Peyer's patch (tissue), 4 donors: ENCODE data around the gene HSPA4. TPM values are rescaled to one million over a fixed set of nuclear protein-coding genes. Genes with fewer than 3 reads are reported as not detected.
"Not testable (repeated sequence)": the region's sequence is repeated elsewhere in the genome, so short reads cannot be mapped to it uniquely, and the experiment has no call there.

Experiments
- DNase-seq, 3 donors: peaks; one replicate each; pipeline ENCODE4 v3.0.0-alpha.2; 2017 to 2019
- H3K27ac ChIP-seq, 4 donors: fragments of 200-600 bp; sonication (generic); one replicate each; pipeline ENCODE4 v1.5.1; 2016 to 2019
- H3K27me3 ChIP-seq, 2 donors: fragments of 200-600 bp; sonication (generic); one replicate each; pipeline ENCODE4 v1.5.1; 2019
- H3K36me3 ChIP-seq, 3 donors: fragments of 200-600 bp; sonication (generic); one replicate each; pipeline ENCODE4 v1.5.1; 2016 to 2019
- H3K4me1 ChIP-seq, 4 donors: fragments of 200-600 bp; sonication (generic); one replicate each; pipeline ENCODE4 v1.5.1; 2016 to 2019
- H3K4me3 ChIP-seq, 4 donors: fragments of 200-600 bp; sonication (generic); 1 replicate in 3 of 4; 2 replicates in 1 of 4; pipeline ENCODE4 v1.5.1; 2016 to 2019; ENCODE audit warnings: mild to moderate bottlenecking in 1 of 4
- H3K9me3 ChIP-seq, 4 donors: fragments of 200-600 bp; sonication (generic); one replicate each; pipeline ENCODE4 v1.5.1; 2016 to 2019; ENCODE audit warnings: mild to moderate bottlenecking in 1 of 4
- POLR2A ChIP-seq, 2 donors: fragments of 450-650 bp; IDR thresholded peaks; one replicate each; pipeline ENCODE4 v1.5.1; 2017; ENCODE audit warnings: antibody characterized with exemption in 2 of 2, mild to moderate bottlenecking in 2 of 2, moderate library complexity in 2 of 2
- total RNA-seq, 4 donors: library from RNA; depleted of rRNA; stranded (reverse); fragments of >200 nt; gene quantifications; one replicate each; pipeline ENCODE4 v1.1.0, GENCODE V29; 2016
- TF ChIP-seq, protein P1 (sequence below), 6 experiments: fragments of 450-650 bp in 4 of 6; fragments of 200-600 bp in 2 of 6; sonication (generic) in 1 of 6; IDR thresholded peaks; one replicate each; pipeline ENCODE4 v1.5.1; 2017 to 2019; ENCODE audit warnings: antibody characterized with exemption in 6 of 6, mild to moderate bottlenecking in 3 of 6, moderate library complexity in 1 of 6

The HSPA4 gene
- total RNA-seq, 4 donors from 2014 or later: 18.0 to 78.4 (median 41.4) TPM

DNA sequence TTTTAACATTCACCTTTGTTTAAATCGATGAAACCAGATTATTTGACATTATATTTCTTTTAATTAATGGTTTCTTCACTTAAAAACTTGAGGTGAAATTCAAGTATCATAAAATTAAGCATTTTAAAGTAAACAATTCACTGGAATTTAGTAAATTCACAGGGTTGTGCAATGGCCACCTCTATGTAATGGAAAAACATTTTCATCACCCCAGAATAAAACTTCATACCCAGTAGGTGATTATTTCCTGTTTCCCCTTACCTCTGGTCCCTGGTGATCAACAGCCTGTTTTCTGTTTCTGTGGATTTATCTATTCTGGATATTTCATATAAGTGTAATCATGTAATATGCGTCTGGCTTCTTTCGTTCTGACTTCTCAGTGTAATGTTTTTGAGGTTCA is 27.2 kb downstream of the HSPA4 start:
- no peak for DNase-seq
- no peak overlapping the region for H3K4me3 ChIP-seq
- H3K27ac ChIP-seq: no peak overlapping the region
- no peaks in the 10 kb centered on the region for H3K4me1 ChIP-seq
- TF ChIP-seq POLR2A (IDR thresholded peaks at IDR 0.05): no peak
- TF ChIP-seq, protein P1, sequence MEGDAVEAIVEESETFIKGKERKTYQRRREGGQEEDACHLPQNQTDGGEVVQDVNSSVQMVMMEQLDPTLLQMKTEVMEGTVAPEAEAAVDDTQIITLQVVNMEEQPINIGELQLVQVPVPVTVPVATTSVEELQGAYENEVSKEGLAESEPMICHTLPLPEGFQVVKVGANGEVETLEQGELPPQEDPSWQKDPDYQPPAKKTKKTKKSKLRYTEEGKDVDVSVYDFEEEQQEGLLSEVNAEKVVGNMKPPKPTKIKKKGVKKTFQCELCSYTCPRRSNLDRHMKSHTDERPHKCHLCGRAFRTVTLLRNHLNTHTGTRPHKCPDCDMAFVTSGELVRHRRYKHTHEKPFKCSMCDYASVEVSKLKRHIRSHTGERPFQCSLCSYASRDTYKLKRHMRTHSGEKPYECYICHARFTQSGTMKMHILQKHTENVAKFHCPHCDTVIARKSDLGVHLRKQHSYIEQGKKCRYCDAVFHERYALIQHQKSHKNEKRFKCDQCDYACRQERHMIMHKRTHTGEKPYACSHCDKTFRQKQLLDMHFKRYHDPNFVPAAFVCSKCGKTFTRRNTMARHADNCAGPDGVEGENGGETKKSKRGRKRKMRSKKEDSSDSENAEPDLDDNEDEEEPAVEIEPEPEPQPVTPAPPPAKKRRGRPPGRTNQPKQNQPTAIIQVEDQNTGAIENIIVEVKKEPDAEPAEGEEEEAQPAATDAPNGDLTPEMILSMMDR (IDR thresholded peaks at IDR 0.05): no peak
- no peaks in the 10 kb centered on the region for H3K9me3 ChIP-seq
- peaks cover 0 to 46% (median 0%) of the 10 kb centered on the region in 3 donors for H3K36me3 ChIP-seq
- no peaks in the 10 kb centered on the region for H3K27me3 ChIP-seq

DNA sequence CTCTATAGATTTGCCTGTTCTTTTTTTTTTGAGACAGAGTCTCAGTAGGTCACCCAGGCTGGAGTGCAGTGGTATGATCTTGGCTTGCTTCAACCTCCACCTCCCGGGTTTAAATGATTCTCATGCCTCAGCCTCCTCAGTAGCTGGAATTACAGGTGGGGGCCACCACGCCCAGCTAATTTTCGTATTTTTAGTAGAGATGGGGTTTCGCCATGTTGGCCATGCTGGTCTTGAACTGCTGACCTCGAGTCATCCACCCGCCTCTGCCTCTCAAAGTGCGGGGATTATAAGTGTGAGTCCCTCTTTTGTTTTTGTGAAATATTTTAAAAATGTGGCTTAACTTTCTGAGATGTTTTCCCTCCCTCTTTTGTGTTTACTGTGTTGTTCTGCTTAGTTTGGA is 29.2 kb downstream of the HSPA4 start:
- no peak for DNase-seq
- Histone ChIP-seq H3K4me1 (no peaks in the 10 kb centered on the region), H3K27me3 (no peaks in the 10 kb centered on the region), H3K36me3 (peaks cover 0 to 34% (median 0%) of the 10 kb centered on the region in 3 donors), H3K27ac (no peak overlapping the region), H3K9me3 (no peaks in the 10 kb centered on the region), H3K4me3 (no peak overlapping the region)
- TF ChIP-seq, protein P1 (IDR thresholded peaks at IDR 0.05): no peak
- TF ChIP-seq POLR2A (IDR thresholded peaks at IDR 0.05): no peak

DNA sequence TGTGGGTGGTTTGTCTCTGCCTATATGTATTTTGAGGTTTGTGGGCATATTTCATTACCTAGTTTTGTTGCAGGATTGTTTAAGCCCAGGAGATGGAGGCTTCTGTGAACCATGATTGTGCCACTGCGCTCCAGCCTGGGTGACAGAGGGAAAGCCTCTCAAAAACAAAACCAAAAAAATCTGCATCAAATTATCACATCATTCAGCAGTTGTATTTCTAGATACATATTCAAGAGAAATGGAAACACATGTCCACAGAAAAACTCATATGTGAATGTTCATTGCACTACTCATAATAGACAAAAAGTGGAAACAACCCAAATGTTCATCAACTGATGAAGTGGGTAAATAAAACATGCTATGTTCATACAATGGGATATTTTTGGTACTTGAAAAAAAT is 29.9 kb downstream of the HSPA4 start:
- no peak overlapping the region for H3K4me3 ChIP-seq
- H3K36me3 ChIP-seq: peaks cover 0 to 34% (median 0%) of the 10 kb centered on the region in 3 donors
- no peaks in the 10 kb centered on the region for H3K9me3 ChIP-seq
- H3K4me1 ChIP-seq: no peaks in the 10 kb centered on the region
- DNase-seq: no peak
- no peaks in the 10 kb centered on the region for H3K27me3 ChIP-seq
- TF ChIP-seq, protein P1 (IDR thresholded peaks at IDR 0.05): no peak
- TF ChIP-seq POLR2A (IDR thresholded peaks at IDR 0.05): no peak
- H3K27ac ChIP-seq: no peak overlapping the region

DNA sequence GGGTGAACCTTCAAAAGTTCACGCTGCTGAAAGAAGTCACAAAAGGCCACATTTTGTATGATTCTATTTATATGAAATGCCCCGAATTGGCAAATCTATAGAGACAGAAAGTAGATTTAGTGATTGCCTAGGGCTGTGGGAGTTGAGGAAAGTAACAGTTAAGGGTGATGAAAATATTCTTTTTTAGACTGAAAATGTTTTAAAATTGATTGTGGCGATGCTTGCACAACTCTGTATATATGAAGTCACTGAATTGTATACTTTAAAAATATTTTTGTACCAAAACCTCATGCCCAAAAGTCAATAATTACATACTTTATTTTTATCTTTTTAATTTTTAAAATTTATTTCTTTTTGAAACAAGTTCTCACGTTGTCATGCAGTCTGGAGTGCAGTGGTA is 30.3 kb downstream of the HSPA4 start:
- H3K27ac ChIP-seq: no peak overlapping the region
- H3K4me1 ChIP-seq: no peaks in the 10 kb centered on the region
- no peak for DNase-seq
- H3K27me3 ChIP-seq: no peaks in the 10 kb centered on the region
- no peaks in the 10 kb centered on the region for H3K9me3 ChIP-seq
- TF ChIP-seq POLR2A (IDR thresholded peaks at IDR 0.05): no peak
- TF ChIP-seq, protein P1 (IDR thresholded peaks at IDR 0.05): no peak
- peaks cover 0 to 34% (median 0%) of the 10 kb centered on the region in 3 donors for H3K36me3 ChIP-seq
- no peak overlapping the region for H3K4me3 ChIP-seq

DNA sequence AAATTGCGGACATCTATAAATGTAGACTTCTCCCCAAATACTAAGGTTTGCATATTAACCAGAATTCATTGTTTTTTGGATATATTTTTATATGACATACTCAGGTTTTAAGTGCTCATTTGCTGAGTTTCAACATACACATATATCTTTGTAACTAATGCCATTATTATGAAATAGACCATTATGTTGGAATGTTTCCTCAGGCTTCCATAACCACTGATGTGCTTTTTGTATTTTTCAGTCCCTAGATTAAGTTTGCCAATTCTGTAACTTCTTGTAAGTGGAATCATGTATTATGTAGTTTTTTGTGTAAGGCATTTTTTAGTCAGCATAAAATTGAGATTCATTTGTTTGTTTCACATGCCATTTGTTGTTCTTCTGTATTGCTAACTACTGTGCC is 32.1 kb downstream of the HSPA4 start:
- Histone ChIP-seq H3K9me3 (no peaks in the 10 kb centered on the region), H3K27ac (no peak overlapping the region), H3K27me3 (no peaks in the 10 kb centered on the region), H3K4me1 (no peaks in the 10 kb centered on the region), H3K4me3 (no peak overlapping the region), H3K36me3 (peaks cover 0 to 40% (median 0%) of the 10 kb centered on the region in 3 donors)
- no peak for DNase-seq
- TF ChIP-seq, protein P1 (IDR thresholded peaks at IDR 0.05): no peak
- no peak for TF ChIP-seq POLR2A (IDR thresholded peaks at IDR 0.05)

DNA sequence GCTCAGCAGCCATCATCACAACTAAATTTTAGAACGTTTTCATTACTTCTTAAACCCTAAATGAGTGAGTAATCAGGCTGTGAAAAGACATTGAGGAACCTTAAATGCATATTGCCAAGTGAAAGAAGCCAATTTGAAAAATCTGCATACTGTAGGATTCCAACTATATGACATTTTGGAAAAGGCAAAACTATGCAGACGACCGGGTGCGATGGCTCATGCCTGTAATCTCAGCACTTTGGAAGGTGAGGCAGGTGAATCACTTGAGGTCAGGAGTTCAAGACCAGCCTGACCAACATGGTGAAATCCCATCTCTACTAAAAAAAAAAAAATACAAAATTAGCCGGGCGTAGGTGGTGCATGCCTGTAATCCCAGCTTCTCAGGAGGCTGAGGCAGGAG is 33.4 kb downstream of the HSPA4 start:
- H3K4me1 ChIP-seq, H3K27ac ChIP-seq, H3K4me3 ChIP-seq, H3K9me3 ChIP-seq, DNase-seq, H3K27me3 ChIP-seq: not testable (repeated sequence)
- H3K36me3 ChIP-seq: peaks cover 0 to 52% (median 3%) of the 10 kb centered on the region in 3 donors
